ENCODE results near the gene ASAP2.

Gene ASAP2

GRCh38 chr2:9238591-9239326 is 32.1 kb downstream of the ASAP2 start:
- DNase-seq = no peak
- no peaks in the 10 kb centered on the region for H3K4me1 Mint-ChIP-seq
- CTCF ChIA-PET = interaction anchor here (0.7 kb wide), 1 partner anchor 115 kb away, joined by 3 read pairs; no protein-coding TSS in a partner anchor
- peaks cover 21% of the 10 kb centered on the region for H3K27me3 Mint-ChIP-seq
- H3K27ac Mint-ChIP-seq = no peak overlapping the region
- H3K36me3 Mint-ChIP-seq = no peaks in the 10 kb centered on the region
- no peak overlapping the region for H3K4me3 Mint-ChIP-seq
- no peaks in the 10 kb centered on the region for H3K9me3 Mint-ChIP-seq

- Mint-ChIP-seq H3K27ac (no peak overlapping the region), H3K9me3 (no peaks in the 10 kb centered on the region)
Observed at GRCh38 chr2:9239616-9240015, 33.0 kb downstream of the ASAP2 start.

DNA sequence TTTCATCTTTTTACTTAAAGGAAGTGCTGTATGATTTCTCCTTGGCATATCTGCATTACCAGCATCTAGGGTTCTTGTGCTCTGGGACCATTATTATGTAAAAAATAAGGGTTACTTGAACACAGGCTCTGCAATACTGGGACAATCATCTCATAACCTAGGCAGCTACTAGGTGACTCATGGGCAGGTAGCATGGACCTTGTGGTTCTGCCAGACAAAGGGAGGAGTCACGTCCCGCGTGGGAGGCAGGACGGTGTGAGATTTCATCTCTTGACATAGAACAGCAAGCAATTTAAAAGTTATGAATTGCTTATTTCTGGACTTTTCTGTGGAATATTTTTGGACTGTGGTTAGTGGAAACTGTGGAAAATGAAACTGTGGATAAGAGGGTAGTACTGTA is 34.1 kb downstream of the ASAP2 start:
- no peaks in the 10 kb centered on the region for H3K36me3 Mint-ChIP-seq
- CTCF ChIA-PET = no interaction called here
- H3K4me1 Mint-ChIP-seq = no peaks in the 10 kb centered on the region
- no peaks in the 10 kb centered on the region for H3K9me3 Mint-ChIP-seq
- peaks cover 10% of the 10 kb centered on the region for H3K27me3 Mint-ChIP-seq
- DNase-seq = no peak
- no peak overlapping the region for H3K4me3 Mint-ChIP-seq
- no peak overlapping the region for H3K27ac Mint-ChIP-seq

More at GRCh38 chr2:9239616-9240015, 33.0 kb downstream of the ASAP2 start:
- no peak for DNase-seq
- CTCF ChIA-PET = no interaction called here
- Mint-ChIP-seq H3K36me3 (no peaks in the 10 kb centered on the region), H3K4me1 (no peaks in the 10 kb centered on the region), H3K4me3 (no peak overlapping the region), H3K27me3 (peaks cover 21% of the 10 kb centered on the region)

DNA sequence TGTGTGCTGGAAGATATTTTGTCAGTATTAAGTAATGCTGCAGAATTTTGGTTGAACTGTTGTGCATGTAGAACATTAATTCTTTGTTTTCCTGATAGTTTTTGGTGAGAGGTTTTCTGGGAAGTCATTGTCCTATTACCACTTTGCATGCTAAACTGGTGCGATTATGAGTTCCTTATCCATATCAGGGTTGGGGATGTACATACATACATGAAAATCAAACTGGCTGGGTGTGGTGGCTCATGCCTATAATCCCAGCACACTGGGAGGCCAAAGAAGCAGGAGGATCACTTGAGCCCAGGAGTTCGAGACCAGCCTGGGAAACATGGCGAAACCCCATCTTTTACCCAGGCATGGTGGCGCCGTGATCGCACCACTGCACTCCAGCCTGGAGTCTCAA is 34.6 kb downstream of the ASAP2 start:
- H3K4me1 Mint-ChIP-seq = no peaks in the 10 kb centered on the region
- no peak overlapping the region for H3K27ac Mint-ChIP-seq
- H3K27me3 Mint-ChIP-seq = peaks cover 8% of the 10 kb centered on the region
- CTCF ChIA-PET = no interaction called here
- DNase-seq = no peak
- H3K4me3 Mint-ChIP-seq = no peak overlapping the region
- no peaks in the 10 kb centered on the region for H3K36me3 Mint-ChIP-seq
- no peaks in the 10 kb centered on the region for H3K9me3 Mint-ChIP-seq

DNA sequence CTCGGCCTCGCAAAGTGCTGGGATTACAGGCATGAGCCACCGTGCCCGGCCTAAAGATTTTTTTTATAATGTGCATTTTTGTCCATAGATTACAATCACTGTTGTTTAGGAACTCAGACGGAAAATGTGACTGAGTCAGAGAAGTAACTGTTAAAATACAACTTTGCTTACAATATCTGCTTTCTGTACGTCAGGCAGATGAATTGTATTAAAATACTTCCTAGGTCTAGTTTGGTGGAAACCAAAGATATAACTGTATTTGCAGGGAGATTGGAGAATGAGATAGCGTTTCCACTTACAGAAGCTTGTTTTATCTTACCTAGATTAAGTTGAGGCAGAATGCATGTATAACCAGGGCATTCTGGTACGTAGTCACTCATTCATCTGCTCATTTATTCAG is 36.7 kb downstream of the ASAP2 start:
- no peak overlapping the region for H3K4me3 Mint-ChIP-seq
- H3K27me3 Mint-ChIP-seq = peaks cover 4% of the 10 kb centered on the region
- CTCF ChIA-PET = no interaction called here
- H3K9me3 Mint-ChIP-seq = no peaks in the 10 kb centered on the region
- DNase-seq = no peak
- no peaks in the 10 kb centered on the region for H3K36me3 Mint-ChIP-seq
- H3K4me1 Mint-ChIP-seq = no peaks in the 10 kb centered on the region
- no peak overlapping the region for H3K27ac Mint-ChIP-seq

DNA sequence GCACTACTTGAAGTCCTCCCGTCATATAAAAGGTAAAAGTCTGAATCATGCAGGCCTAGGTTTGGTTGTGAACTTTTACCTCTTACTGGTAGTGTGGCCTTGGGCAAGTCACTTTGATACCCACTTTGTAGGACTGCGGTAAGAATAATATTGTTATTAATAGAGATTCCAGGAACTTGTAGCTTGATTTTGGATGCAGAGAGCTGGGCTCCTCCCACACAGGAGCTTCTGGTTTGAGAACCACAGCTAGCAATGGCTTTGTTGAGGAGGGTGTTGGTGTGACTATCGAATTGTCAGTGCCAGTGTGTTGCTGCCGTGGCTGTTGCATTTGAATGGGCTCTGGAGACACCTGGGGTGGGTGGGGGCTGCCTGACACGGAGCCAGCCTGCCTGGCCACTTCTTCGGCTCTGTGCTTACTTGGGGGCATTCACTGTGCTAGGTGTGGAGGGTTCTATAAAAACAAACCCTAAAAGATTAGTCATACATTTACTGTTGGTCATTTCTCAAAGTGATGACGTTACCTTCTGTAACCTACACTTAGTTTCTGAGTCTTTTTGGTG is 38.5 kb downstream of the ASAP2 start:
- Mint-ChIP-seq H3K4me1 (no peaks in the 10 kb centered on the region), H3K27me3 (peaks cover 7% of the 10 kb centered on the region), H3K36me3 (no peaks in the 10 kb centered on the region), H3K27ac (no peak overlapping the region), H3K9me3 (no peaks in the 10 kb centered on the region), H3K4me3 (no peak overlapping the region)
- CTCF ChIA-PET = no interaction called here
- no peak for DNase-seq

- Mint-ChIP-seq H3K4me1 (no peaks in the 10 kb centered on the region), H3K9me3 (no peaks in the 10 kb centered on the region), H3K27ac (no peak overlapping the region), H3K27me3 (peaks cover 13% of the 10 kb centered on the region), H3K36me3 (no peaks in the 10 kb centered on the region), H3K4me3 (no peak overlapping the region)
- CTCF ChIA-PET = no interaction called here
- no peak for DNase-seq
Observed at GRCh38 chr2:9247177-9247576, 40.6 kb downstream of the ASAP2 start.

DNA sequence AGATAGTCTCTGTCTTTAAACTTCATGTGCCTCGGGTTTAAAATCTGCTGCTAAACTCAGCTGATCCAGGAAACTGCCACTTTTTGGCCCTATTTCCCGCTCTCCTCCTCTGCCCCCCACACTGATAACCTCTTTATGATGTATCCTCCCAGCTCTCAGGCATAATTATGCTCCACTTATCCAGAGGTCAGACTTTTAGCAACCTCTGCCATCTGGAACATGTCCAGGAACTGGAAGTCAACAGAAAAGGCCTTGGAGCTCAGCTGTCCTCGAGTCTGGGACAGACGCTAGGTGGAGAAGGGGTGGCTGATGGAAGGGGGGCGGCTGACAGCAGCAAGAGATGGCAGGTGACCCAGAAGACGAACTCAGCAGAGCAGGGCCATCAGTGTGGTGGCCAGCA is 41.2 kb downstream of the ASAP2 start:
- Mint-ChIP-seq H3K4me1 (no peaks in the 10 kb centered on the region), H3K36me3 (no peaks in the 10 kb centered on the region), H3K27ac (no peak overlapping the region), H3K9me3 (no peaks in the 10 kb centered on the region), H3K27me3 (peaks cover 13% of the 10 kb centered on the region), H3K4me3 (no peak overlapping the region)
- no peak for DNase-seq
- CTCF ChIA-PET = no interaction called here

GRCh38 chr2:9248363-9248762 is 41.8 kb downstream of the ASAP2 start:
- Mint-ChIP-seq H3K9me3 (no peaks in the 10 kb centered on the region), H3K4me3 (no peak overlapping the region), H3K36me3 (no peaks in the 10 kb centered on the region), H3K27ac (no peak overlapping the region), H3K27me3 (peaks cover 13% of the 10 kb centered on the region), H3K4me1 (no peaks in the 10 kb centered on the region)
- DNase-seq = no peak
- CTCF ChIA-PET = no interaction called here

GRCh38 chr2:9249020-9249800 is 42.6 kb downstream of the ASAP2 start:
- Mint-ChIP-seq H3K36me3 (no peaks in the 10 kb centered on the region), H3K4me3 (no peak overlapping the region), H3K4me1 (no peaks in the 10 kb centered on the region), H3K27ac (no peak overlapping the region), H3K27me3 (peaks cover 13% of the 10 kb centered on the region), H3K9me3 (no peaks in the 10 kb centered on the region)
- DNase-seq = no peak
- CTCF ChIA-PET = no interaction called here

DNA sequence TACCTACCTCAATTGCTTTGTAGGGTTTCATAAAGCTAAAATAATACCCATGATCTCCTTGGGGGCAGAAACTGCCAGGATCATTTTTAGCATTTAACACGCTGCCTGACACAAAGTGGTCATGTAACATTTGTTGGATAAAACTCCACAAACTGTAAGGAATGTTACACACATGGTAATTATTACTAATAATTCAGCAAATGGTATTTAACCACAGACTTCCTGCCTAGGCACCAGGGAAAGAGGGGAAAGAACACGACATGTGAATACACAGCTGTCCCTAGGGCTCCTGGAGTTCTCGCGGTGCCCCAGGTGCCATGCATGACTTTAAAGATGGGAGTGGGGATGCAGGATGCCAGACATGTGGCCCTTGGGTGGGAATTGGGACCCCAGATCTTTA is 43.5 kb downstream of the ASAP2 start:
- Mint-ChIP-seq H3K4me3 (no peak overlapping the region), H3K36me3 (no peaks in the 10 kb centered on the region), H3K27me3 (peaks cover 13% of the 10 kb centered on the region), H3K9me3 (no peaks in the 10 kb centered on the region), H3K27ac (no peak overlapping the region), H3K4me1 (no peaks in the 10 kb centered on the region)
- no peak for DNase-seq
- CTCF ChIA-PET = no interaction called here

GRCh38 chr2:9250498-9251153 is 44.0 kb downstream of the ASAP2 start:
- CTCF ChIA-PET = no interaction called here
- no peak for DNase-seq
- H3K27me3 Mint-ChIP-seq = peaks cover 13% of the 10 kb centered on the region
- no peaks in the 10 kb centered on the region for H3K4me1 Mint-ChIP-seq
- no peaks in the 10 kb centered on the region for H3K36me3 Mint-ChIP-seq
- H3K27ac Mint-ChIP-seq = no peak overlapping the region
- no peaks in the 10 kb centered on the region for H3K9me3 Mint-ChIP-seq
- H3K4me3 Mint-ChIP-seq = no peak overlapping the region

- no peaks in the 10 kb centered on the region for H3K4me1 Mint-ChIP-seq
- peaks cover 13% of the 10 kb centered on the region for H3K27me3 Mint-ChIP-seq
- no peaks in the 10 kb centered on the region for H3K36me3 Mint-ChIP-seq
- CTCF ChIA-PET = no interaction called here
- H3K9me3 Mint-ChIP-seq = no peaks in the 10 kb centered on the region
- H3K4me3 Mint-ChIP-seq = no peak overlapping the region
- H3K27ac Mint-ChIP-seq = no peak overlapping the region
- DNase-seq = no peak
Observed at GRCh38 chr2:9251154-9252001, 44.8 kb downstream of the ASAP2 start.

DNA sequence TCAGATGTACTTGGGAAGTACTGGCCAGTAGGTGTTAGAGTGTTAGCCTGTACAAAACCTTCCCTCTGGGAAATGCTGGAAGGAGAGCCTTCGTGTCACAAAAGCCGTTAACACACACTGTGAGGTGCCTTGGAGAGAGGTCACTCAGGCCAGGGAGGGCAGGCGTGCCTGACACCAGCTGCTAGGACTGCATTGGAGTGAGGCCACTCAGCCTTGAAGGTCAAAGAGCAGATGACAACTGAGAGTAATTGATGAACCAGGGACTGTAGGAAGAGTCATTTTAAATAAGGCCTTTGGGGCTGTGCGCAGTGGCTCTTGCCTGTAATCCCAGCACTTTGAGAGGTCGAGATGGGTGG is 45.4 kb downstream of the ASAP2 start:
- H3K27ac Mint-ChIP-seq = no peak overlapping the region
- DNase-seq = no peak
- CTCF ChIA-PET = no interaction called here
- H3K4me3 Mint-ChIP-seq = no peak overlapping the region
- peaks cover 17% of the 10 kb centered on the region for H3K27me3 Mint-ChIP-seq
- no peaks in the 10 kb centered on the region for H3K9me3 Mint-ChIP-seq
- no peaks in the 10 kb centered on the region for H3K4me1 Mint-ChIP-seq
- no peaks in the 10 kb centered on the region for H3K36me3 Mint-ChIP-seq

Data from activated naive CD4-positive, alpha-beta T cell treated with anti-CD3 and anti-CD28 coated beads, Interleukin-2, amount 10 ng/mL, durations not matched to agents 7 days and 5 days (primary cell).